Measurements from ENCODE around the gene DLEC1.
"Not testable (repeated sequence)": the region's sequence is repeated elsewhere in the genome, so short reads cannot be mapped to it uniquely, and the experiment has no call there.

Gene DLEC1

DNA sequence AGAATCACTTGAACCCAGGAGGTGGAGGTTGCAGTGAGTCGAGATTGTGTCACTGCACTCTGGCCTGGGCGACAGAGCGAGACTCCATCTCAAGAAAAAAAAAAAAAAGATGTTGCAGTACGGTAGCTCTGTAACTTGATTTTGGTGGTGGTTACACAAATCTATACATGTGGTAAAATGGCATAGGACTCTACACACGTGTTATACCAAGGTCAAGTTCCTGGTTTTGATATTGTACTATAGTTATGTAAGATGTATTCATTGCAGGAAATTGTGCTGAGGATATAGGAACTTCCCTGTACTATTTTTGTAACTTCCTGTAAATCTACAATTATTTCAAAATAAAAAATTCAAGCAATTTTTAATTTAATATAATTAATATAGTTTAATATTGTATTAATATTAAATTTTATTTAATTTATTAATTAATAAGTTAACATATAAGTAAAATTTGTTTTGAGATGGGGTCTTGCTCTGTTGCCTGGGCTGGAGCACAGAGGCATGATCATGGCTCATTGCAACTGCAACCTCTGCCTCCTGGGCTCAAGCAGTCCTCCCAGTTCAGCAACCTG lies 109.4 kb downstream of the DLEC1 start:
- DNase-seq (ENCODE audit: insufficient read length, low spot score) (no peak), FAIRE-seq (no peak)
- no peak for TF ChIP-seq POLR2A (IDR thresholded peaks at IDR 0.05; ENCODE audit: low read depth, low read length)

DNA sequence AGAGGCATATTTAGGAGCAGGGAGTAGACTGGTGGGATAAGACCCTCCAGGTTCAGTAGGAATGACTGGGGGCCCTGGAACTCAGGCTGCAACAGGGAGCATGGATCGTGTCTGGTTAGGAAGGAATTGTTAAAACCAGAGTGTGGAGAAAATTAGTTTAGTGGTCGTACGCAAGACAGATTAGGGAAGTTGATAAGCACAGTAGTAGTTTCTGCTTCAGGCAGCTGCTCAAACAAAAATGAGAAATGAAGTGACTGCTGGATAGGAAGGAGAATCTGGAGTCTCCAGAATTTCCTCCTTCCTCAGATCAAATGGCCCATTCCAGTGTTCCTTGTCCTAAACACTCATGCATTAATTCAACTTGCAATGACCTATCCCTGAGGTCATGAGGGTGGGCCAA lies 110.7 kb downstream of the DLEC1 start:
- no peak for TF ChIP-seq POLR2A (IDR thresholded peaks at IDR 0.05; ENCODE audit: low read depth, low read length)
- no peak for FAIRE-seq

GRCh38 chr3:38150780-38151528 lies 111.9 kb downstream of the DLEC1 start:
- FAIRE-seq, result no peak
- DNase-seq (ENCODE audit: insufficient read length, low spot score), result no peak
- TF ChIP-seq POLR2A (IDR thresholded peaks at IDR 0.05; ENCODE audit: low read depth, low read length), result no peak

More for the DNA sequence above, 110.7 kb downstream of the DLEC1 start:
- DNase-seq (ENCODE audit: insufficient read length, low spot score), result no peak

GRCh38 chr3:38151667-38152265 lies 112.8 kb downstream of the DLEC1 start:
- FAIRE-seq (peak; percentile 48), DNase-seq (ENCODE audit: insufficient read length, low spot score) (no peak)
- TF ChIP-seq POLR2A (IDR thresholded peaks at IDR 0.05; ENCODE audit: low read depth, low read length), result no peak

DNA sequence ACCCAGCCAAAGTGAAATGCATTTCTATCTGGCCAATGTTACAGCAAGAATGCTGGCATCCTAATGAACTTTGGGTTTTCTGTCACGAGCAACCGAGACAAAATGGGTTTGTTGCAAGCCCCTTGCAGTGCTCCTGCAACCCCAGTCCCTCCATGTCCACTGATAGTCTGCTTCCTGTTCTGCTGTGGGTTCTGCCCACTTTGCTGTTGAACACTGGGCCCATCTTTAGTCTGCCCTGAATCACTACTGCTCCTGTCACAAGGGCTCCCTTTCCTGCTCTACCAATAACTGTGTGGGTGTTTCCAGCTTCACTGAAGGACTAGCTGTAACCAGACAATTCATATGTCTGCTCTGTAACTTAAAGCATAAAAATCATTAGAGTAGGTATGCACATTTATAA lies 113.6 kb downstream of the DLEC1 start:
- no peak for FAIRE-seq
- no peak for TF ChIP-seq POLR2A (IDR thresholded peaks at IDR 0.05; ENCODE audit: low read depth, low read length)
- DNase-seq (ENCODE audit: insufficient read length, low spot score), result no peak

- DNase-seq (ENCODE audit: insufficient read length, low spot score), result no peak
- TF ChIP-seq POLR2A (IDR thresholded peaks at IDR 0.05; ENCODE audit: low read depth, low read length), result no peak
- no peak for FAIRE-seq
Measured at GRCh38 chr3:38153221-38153620, 114.2 kb downstream of the DLEC1 start.

GRCh38 chr3:38154033-38154494 lies 115.1 kb downstream of the DLEC1 start:
- no peak for TF ChIP-seq POLR2A (IDR thresholded peaks at IDR 0.05; ENCODE audit: low read depth, low read length)
- DNase-seq (ENCODE audit: insufficient read length, low spot score) (no peak), FAIRE-seq (no peak)

DNA sequence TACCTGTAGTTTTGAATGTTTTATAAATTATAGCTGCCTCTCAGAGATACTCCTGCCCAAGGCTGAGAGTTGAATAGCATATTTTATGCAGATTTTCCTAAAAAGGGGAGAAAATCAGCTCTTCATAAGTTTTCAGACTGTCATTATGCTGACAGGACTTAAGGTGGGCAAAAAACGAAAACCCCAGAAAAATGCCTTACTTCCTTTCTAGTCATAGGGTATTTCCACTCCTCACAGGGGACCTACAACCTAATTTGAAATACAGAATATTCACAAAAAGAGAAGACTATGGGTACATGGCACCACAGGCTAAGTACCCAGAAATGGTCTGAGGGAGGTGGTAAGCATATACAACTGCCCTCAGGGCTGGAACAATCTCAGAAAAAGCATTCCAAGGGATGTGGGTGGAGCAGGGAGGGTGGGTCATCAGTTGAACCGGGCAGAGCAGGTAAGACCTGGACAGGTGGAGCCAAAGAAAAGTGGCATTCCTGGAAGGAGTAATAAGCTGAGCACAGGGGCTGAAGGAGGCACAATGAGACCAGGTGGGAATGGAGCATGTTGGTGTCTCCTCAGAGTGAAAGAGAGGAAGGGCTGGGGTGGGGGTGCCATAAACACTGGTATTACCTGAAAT lies 115.7 kb downstream of the DLEC1 start:
- no peak for FAIRE-seq
- no peak for DNase-seq (ENCODE audit: insufficient read length, low spot score)
- no peak for TF ChIP-seq POLR2A (IDR thresholded peaks at IDR 0.05; ENCODE audit: low read depth, low read length)

- no peak for TF ChIP-seq POLR2A (IDR thresholded peaks at IDR 0.05; ENCODE audit: low read depth, low read length)
- DNase-seq (ENCODE audit: insufficient read length, low spot score) (no peak), FAIRE-seq (no peak)
Measured at GRCh38 chr3:38155825-38156224, 116.8 kb downstream of the DLEC1 start.

- no peak for TF ChIP-seq POLR2A (IDR thresholded peaks at IDR 0.05; ENCODE audit: low read depth, low read length)
- DNase-seq (ENCODE audit: insufficient read length, low spot score), result no peak
- FAIRE-seq, result no peak
Measured at GRCh38 chr3:38157117-38157516, 118.1 kb downstream of the DLEC1 start.

DNA sequence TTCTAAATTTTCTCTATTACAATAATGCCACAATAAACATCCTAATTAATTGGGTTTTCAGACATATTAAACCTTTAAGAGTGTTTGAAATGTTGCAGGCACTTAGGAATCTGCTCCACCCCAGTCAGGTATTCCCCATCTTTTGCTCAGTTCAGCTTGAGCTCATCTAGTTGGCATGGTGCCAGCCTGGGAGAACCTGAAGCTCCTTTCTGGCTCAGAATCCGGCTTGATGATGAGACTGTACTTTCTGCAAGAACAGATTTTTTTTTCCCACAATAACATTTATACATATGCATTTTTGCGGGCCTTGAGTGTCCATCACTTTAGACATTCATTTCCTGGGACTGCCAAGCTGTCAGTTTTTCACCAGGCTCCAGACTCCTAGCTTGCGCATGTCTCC lies 118.6 kb downstream of the DLEC1 start:
- FAIRE-seq, result no peak
- TF ChIP-seq POLR2A (IDR thresholded peaks at IDR 0.05; ENCODE audit: low read depth, low read length), result no peak
- no peak for DNase-seq (ENCODE audit: insufficient read length, low spot score)

DNA sequence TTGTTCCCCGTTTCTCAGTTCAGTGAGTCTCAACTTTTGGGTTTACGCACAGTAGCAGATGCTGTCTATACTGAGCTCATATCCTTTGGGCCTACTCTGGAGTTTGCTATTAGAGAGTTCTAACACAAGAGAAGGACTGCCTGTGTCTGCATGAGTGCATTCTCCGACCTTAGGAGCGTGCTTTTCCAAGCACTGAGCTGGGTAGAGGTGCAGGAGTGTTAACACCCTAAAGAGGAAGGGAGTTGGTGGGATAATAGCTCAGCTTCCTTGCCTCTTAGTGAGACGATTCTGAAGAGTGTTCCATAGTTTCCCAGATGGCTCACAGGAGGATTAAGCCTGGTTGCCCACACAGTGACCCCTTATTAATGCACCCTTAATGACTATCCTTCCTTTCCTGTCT lies 119.5 kb downstream of the DLEC1 start:
- DNase-seq (ENCODE audit: insufficient read length, low spot score) (no peak), FAIRE-seq (no peak)
- no peak for TF ChIP-seq POLR2A (IDR thresholded peaks at IDR 0.05; ENCODE audit: low read depth, low read length)

- FAIRE-seq; DNase-seq (ENCODE audit: insufficient read length, low spot score): not testable (repeated sequence)
Measured at GRCh38 chr3:38160704-38161103, 121.7 kb downstream of the DLEC1 start.

- no peak for TF ChIP-seq POLR2A (IDR thresholded peaks at IDR 0.05; ENCODE audit: low read depth, low read length)
- DNase-seq (ENCODE audit: insufficient read length, low spot score) (no peak), FAIRE-seq (no peak)
Measured at GRCh38 chr3:38163117-38163840, 124.3 kb downstream of the DLEC1 start.
